ENCODE results near the gene FKBP3. TPM values are rescaled to one million over a fixed set of nuclear protein-coding genes. Genes with fewer than 3 reads are reported as not detected.
"Not testable (repeated sequence)": the region's sequence is repeated elsewhere in the genome, so short reads cannot be mapped to it uniquely, and the experiment has no call there.

The FKBP3 gene
- total and polyA plus RNA-seq, 2 of the 8 experiments (the other 6 are each of a cell fraction or from before 2014, with no cell fraction given) = 36.0 to 149 TPM

DNA sequence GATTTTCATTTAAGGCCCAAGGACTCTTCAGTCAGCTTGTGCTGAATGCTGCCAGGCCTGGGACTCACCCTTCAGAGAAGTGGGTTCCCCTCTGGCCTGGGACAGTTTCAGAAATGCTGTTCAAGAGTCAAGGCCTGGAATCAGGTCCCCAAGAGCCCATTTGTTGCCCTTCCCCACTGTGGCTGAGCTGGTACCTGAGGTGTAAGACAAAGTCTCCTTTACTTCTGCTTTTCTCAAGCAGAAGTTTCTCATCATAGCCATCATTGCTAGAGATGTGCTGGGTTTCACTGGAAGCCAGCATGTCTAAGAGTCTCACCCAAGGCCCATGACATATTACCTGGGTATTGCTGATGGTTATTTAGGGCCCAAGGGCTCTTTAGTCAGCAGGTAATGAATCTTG is 10.4 kb upstream of the FKBP3 start:
- Histone ChIP-seq H2AFZ (ENCODE audit: low read length) (no peak overlapping the region), H3K27ac (ENCODE audit: low read depth, low read length) (no peak overlapping the region; the same call in 1 of the 2 replicates), H3K23me2 (ENCODE audit: low read depth, low read length) (no peaks in the 10 kb centered on the region; the same call in 1 of the 2 replicates), H3K4me2 (ENCODE audit: insufficient read depth in 1 of 2, low read depth in 2 of 2, low read length in 2 of 2) (no peak overlapping the region), H2AK5ac (ENCODE audit: low read depth, low read length) (no peak overlapping the region), H3K4me3 (ENCODE audit: extremely low read depth in 1 of 4, insufficient read depth in 2 of 4, low read depth in 3 of 4, low read length in 4 of 4) (no peak overlapping the region), H3K14ac (ENCODE audit: insufficient read length) (no peak overlapping the region), H2BK20ac (ENCODE audit: low read length) (no peak overlapping the region), H2BK12ac (ENCODE audit: low read depth, low read length) (no peak overlapping the region), H4K8ac (ENCODE audit: extremely low read depth, insufficient read depth, low read length) (no peak overlapping the region), H4K5ac (ENCODE audit: insufficient read length, low read depth, low read length) (no peak overlapping the region), H3K56ac (replicated peaks; ENCODE audit: insufficient read length, low read depth, low read length) (no peak overlapping the region), H2BK5ac (ENCODE audit: low read depth, low read length) (no peak overlapping the region), H3K79me1 (ENCODE audit: low read depth, low read length) (peaks cover 2% of the 10 kb centered on the region; the same call in 1 of the 2 replicates), H3K9ac (replicated peaks in 1 of 4; ENCODE audit: extremely low read depth in 1 of 4, low read depth in 3 of 4, low read length in 3 of 4) (no peak overlapping the region), H3K4me1 (replicated peaks in 1 of 4; ENCODE audit: control insufficient read depth in 3 of 4, insufficient read depth in 4 of 4, low read length in 3 of 4) (peaks cover 0 to 2% (median under 1%) of the 10 kb centered on the region in 4 experiments; a peak in 2 of 7 replicates), H3K9me3 (ENCODE audit: insufficient read depth in 2 of 2, low read depth in 1 of 2, low read length in 1 of 2) (no peaks in the 10 kb centered on the region), H3K36me3 (ENCODE audit: control insufficient read depth in 2 of 4, insufficient read depth in 4 of 4, low read length in 3 of 4) (peaks cover 0 to 5% (median under 1%) of the 10 kb centered on the region in 4 experiments; a peak in 2 of 8 replicates), H3K4ac (replicated peaks; ENCODE audit: insufficient read length, low read depth, low read length) (no peak overlapping the region), H3K27me3 (replicated peaks in 1 of 4; ENCODE audit: control insufficient read depth in 3 of 4, extremely low read depth in 1 of 4, insufficient read depth in 3 of 4, low read length in 3 of 4) (no peaks in the 10 kb centered on the region), H2BK120ac (replicated peaks; ENCODE audit: low read depth, low read length) (no peak overlapping the region), H3K23ac (ENCODE audit: insufficient read length) (no peak overlapping the region), H4K91ac (replicated peaks; ENCODE audit: insufficient read length, low read length) (no peak overlapping the region), H3K18ac (ENCODE audit: extremely low read depth, low read length) (no peak overlapping the region), H3K79me2 (ENCODE audit: control insufficient read depth in 1 of 2, insufficient read depth in 2 of 2, low read length in 2 of 2) (peaks cover 0 to 27% of the 10 kb centered on the region in 2 experiments; a peak in 2 of 4 replicates), H4K20me1 (replicated peaks in 1 of 2; ENCODE audit: control insufficient read depth in 1 of 2, insufficient read depth in 2 of 2, low read length in 2 of 2) (no peaks in the 10 kb centered on the region), H2BK15ac (ENCODE audit: low read length) (no peak overlapping the region)
- CTCF ChIA-PET (ENCODE audit: partially characterized antibody) = interaction anchor here (0.9 kb wide), 1 partner anchor 8 kb away, joined by 3 read pairs; the partner anchor contains the start of gene FANCM
- FAIRE-seq (no peak), DNase-seq (ENCODE audit: low read depth in 1 of 2, low spot score in 2 of 2) (no peak)
- TF ChIP-seq NRF1 (IDR thresholded peaks at IDR 0.05; ENCODE audit: low read depth, low read length) = no peak
- POLR2A ChIA-PET (ENCODE audit: partially characterized antibody) = interaction anchor here (1.0 kb wide), 1 partner anchor 16 kb away, joined by 3 read pairs; no protein-coding TSS in a partner anchor

DNA sequence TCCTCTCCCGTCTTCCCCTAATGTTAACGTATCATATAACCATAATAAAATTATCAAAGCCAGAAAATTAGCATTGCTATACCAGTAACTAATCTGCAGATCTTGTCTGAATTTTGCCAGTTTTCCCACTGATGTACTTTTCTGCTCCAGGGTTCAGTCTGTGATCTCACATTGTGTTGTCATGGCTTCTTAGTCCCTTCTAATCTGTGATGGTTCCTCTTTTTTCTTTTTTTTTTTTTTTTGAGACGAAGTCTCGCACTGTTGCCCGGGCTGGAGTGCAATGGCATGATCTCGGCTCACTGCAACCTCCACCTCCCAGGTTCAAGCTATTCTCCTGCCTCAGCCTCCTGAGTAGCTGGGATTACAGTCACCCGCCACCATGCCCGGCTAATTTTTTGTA is 7.8 kb upstream of the FKBP3 start:
- H3K79me2 ChIP-seq (ENCODE audit: control insufficient read depth in 1 of 2, insufficient read depth in 2 of 2, low read length in 2 of 2) = peaks cover 0 to 52% of the 10 kb centered on the region in 2 experiments; a peak in 3 of 4 replicates
- H3K4me1 ChIP-seq (replicated peaks in 1 of 4; ENCODE audit: control insufficient read depth in 3 of 4, insufficient read depth in 4 of 4, low read length in 3 of 4); H2AK5ac ChIP-seq (ENCODE audit: low read depth, low read length); H3K27me3 ChIP-seq (replicated peaks in 1 of 4; ENCODE audit: control insufficient read depth in 3 of 4, extremely low read depth in 1 of 4, insufficient read depth in 3 of 4, low read length in 3 of 4); H4K20me1 ChIP-seq (replicated peaks in 1 of 2; ENCODE audit: control insufficient read depth in 1 of 2, insufficient read depth in 2 of 2, low read length in 2 of 2); H3K4ac ChIP-seq (replicated peaks; ENCODE audit: insufficient read length, low read depth, low read length); H2AFZ ChIP-seq (ENCODE audit: low read length); H2BK5ac ChIP-seq (ENCODE audit: low read depth, low read length); H2BK15ac ChIP-seq (ENCODE audit: low read length); POLR2A ChIA-PET (ENCODE audit: partially characterized antibody); H3K27ac ChIP-seq (ENCODE audit: low read depth, low read length); H3K4me3 ChIP-seq (ENCODE audit: extremely low read depth in 1 of 4, insufficient read depth in 2 of 4, low read depth in 3 of 4, low read length in 4 of 4); FAIRE-seq; H2BK120ac ChIP-seq (replicated peaks; ENCODE audit: low read depth, low read length); H3K14ac ChIP-seq (ENCODE audit: insufficient read length); H3K36me3 ChIP-seq (ENCODE audit: control insufficient read depth in 2 of 4, insufficient read depth in 4 of 4, low read length in 3 of 4); H3K18ac ChIP-seq (ENCODE audit: extremely low read depth, low read length); H4K91ac ChIP-seq (replicated peaks; ENCODE audit: insufficient read length, low read length); H3K23ac ChIP-seq (ENCODE audit: insufficient read length); H3K9me3 ChIP-seq (ENCODE audit: insufficient read depth in 2 of 2, low read depth in 1 of 2, low read length in 1 of 2); H3K79me1 ChIP-seq (ENCODE audit: low read depth, low read length); H4K8ac ChIP-seq (ENCODE audit: extremely low read depth, insufficient read depth, low read length); H3K9ac ChIP-seq (replicated peaks in 1 of 4; ENCODE audit: extremely low read depth in 1 of 4, low read depth in 3 of 4, low read length in 3 of 4); H2BK20ac ChIP-seq (ENCODE audit: low read length); H4K5ac ChIP-seq (ENCODE audit: insufficient read length, low read depth, low read length); H3K23me2 ChIP-seq (ENCODE audit: low read depth, low read length); DNase-seq (ENCODE audit: low read depth in 1 of 2, low spot score in 2 of 2); H3K56ac ChIP-seq (replicated peaks; ENCODE audit: insufficient read length, low read depth, low read length); H2BK12ac ChIP-seq (ENCODE audit: low read depth, low read length); H3K4me2 ChIP-seq (ENCODE audit: insufficient read depth in 1 of 2, low read depth in 2 of 2, low read length in 2 of 2): not testable (repeated sequence)
- 90% methylated on average over 4 of the region's 8 CpGs; no CpG with 5 or more reads in 1 of the 2 experiments for WGBS, 2 experiments (ENCODE audit: extremely low coverage in 1 of 2, insufficient coverage in 1 of 2, insufficient read length in 1 of 2, insufficient replicate concordance in 2 of 2, low coverage in 1 of 2, low lambda C conversion rate in 2 of 2, missing lambda C conversion rate in 1 of 2)
- CTCF ChIA-PET (ENCODE audit: partially characterized antibody) = interaction anchor here (1.3 kb wide), 1 partner anchor 10 kb away, joined by 4 read pairs; no protein-coding TSS in a partner anchor

Data from H1 (cell line).